Stimulated activated CD8-positive, alpha-beta memory T cell treated with anti-CD3 and anti-CD28 coated beads, Interleukin-7, amount 100 ng/mL, for 48 hours (primary cell): Measurements from ENCODE around the gene SBNO1.
"Not testable (repeated sequence)": the region's sequence is repeated elsewhere in the genome, so short reads cannot be mapped to it uniquely, and the experiment has no call there.

Experiments
- DNase-seq, 2 donors: peaks; one replicate each; pipeline ENCODE4 v3.0.0-alpha.2; 2020; ENCODE audit warnings: low read depth in 1 of 2; ENCODE audit errors: extremely low read depth in 1 of 2

SBNO1 gene

GRCh38 chr12:123389560-123390351 is 25.1 kb upstream of the SBNO1 start:
- DNase-seq = peak in 1 of 2 donors; percentile 18

GRCh38 chr12:123388951-123389559 is 24.4 kb upstream of the SBNO1 start:
- DNase-seq = no peak

- DNase-seq = peak; percentile 46 to 74
Observed at GRCh38 chr12:123388177-123388950, 23.7 kb upstream of the SBNO1 start.

DNA sequence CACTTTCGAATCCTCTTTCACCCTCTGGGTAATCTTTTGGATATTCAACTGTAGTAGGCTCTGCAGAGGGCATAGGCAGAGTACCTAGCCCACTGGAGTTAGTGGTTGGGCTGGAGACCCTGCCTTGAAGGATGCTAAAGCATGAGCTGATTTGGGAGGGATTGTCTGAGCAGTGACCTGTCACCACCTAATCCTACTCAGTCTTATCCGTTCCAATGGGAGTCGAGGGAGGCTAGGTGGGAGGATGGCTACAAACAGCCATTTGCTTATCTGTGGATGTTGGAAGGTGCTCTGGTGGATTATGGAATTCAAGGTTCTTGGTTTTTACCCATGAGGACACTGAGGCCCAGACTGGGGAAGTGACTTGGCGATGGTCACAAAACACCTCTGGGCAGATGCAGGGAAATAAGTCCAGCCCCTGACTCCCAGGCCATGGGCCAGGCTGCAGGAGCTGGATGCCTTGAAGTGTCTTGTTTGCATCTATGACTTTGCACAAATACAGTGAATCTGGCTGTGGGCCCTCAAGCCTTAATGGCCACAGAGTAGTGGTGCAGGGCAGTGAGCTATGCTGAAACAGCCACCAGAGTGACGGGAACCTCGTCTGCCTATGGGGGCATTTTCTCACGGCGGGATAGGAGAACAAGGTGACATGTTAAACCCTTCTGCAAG is 23.0 kb upstream of the SBNO1 start:
- no peak for DNase-seq

DNA sequence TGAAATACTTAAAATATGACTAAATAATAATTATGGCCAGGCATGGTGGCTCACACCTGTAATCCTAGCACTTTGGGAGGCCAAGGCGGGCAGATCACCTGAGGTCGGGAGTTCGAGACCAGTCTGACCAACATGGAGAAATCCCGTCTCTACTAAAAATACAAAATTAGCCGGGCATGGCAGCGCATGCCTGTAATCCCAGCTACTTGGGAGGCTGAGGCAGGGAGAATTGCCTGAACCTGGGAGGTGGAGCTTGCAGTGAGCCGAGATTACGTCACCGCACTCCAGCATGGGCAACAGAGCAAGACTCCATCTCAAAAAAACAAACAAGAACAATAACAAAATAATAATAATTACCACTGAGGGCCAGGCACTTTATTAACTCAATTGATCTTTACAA is 20.9 kb upstream of the SBNO1 start:
- not testable (repeated sequence) for DNase-seq

GRCh38 chr12:123384994-123385376 is 20.3 kb upstream of the SBNO1 start:
- DNase-seq = no peak

GRCh38 chr12:123384318-123384993 is 19.8 kb upstream of the SBNO1 start:
- no peak for DNase-seq

- DNase-seq = no peak
Observed at GRCh38 chr12:123382684-123383083, 18.0 kb upstream of the SBNO1 start.

DNA sequence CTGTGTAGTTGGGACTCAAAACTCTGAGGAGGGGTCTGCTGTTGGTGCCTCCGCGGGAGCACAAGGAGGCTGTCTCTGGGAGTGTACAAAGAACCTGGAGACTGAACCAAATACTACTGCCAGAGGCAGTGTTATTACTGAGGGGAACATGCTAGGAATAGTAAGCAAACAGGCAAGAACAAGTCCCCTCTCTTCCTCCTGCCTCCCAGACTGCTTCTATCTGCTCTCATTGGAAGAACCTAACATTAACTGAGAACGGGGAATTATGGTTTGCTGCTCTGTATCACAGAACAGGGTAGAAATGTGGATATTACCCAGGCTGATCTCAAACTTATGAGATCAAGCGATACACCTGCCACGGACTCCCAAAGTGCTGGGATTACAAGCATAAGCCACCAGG is 14.7 kb upstream of the SBNO1 start:
- DNase-seq = no peak

- not testable (repeated sequence) for DNase-seq
Observed at GRCh38 chr12:123372415-123372814, 7.8 kb upstream of the SBNO1 start.

DNA sequence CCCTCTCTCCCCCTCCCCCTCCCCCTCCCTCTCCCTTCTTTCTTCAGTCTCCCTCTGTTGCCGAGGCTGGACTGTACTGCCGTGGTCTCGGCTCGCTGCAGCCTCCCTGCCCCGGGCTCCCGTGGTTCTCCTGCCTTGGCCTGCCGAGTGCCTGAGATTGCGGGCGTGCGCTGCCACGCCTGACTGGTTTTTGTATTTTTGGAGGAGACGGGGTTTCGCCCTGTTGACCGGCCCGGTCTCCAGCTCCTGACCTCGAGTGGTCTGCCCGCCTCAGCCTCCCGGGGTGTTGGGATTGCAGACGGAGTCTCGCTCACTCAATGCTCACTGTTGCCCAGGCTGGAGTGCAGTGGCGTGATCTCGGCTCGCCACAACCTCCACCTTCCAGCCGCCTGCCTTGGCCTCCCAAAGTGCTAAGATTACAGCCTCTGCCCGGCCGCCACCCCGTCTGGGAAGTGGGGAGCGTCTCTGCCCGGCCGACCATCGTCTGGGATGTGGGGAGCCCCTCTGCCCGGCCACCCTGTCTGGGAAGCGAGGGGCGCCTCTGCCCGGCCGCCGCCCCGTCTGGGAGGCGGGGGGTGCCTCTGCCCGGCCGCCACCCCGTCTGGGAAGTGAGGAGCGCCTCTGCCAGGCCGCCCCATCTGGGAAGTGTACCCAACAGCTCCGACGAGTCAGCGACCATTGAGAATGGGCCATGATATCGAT is 7.2 kb upstream of the SBNO1 start:
- not testable (repeated sequence) for DNase-seq

DNA sequence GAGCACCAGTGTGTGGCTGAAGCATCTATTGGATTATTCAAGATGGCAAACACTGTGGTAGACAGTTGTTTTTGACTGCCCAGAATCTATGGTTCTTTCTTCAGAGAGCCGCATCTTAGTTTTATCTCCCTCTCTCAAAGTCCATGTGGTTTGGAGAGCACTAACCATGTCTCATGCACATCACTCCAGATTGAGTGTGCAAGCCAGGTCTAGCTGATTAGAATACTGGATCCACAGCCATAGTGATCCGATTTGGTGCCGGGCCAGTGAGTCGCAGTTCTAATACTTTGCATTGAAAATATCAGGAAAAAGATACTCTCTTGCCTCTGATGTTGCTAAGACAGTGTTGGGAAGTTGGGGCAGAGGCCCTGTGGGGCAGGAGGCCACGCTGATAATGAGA is 4.6 kb upstream of the SBNO1 start:
- no peak for DNase-seq

- DNase-seq = not testable (repeated sequence)
Observed at GRCh38 chr12:123368431-123368830, 3.8 kb upstream of the SBNO1 start.

- DNase-seq = no peak
Observed at GRCh38 chr12:123367511-123367910, 2.9 kb upstream of the SBNO1 start.

- peak; percentile 93 to 97 for DNase-seq
Observed at GRCh38 chr12:123365025-123365917, 624 bp upstream of the SBNO1 start.

GRCh38 chr12:123363740-123364531 is 711 bp downstream of the SBNO1 start:
- DNase-seq = peak in 1 of 2 donors; percentile 11

GRCh38 chr12:123363390-123363739 is 1.3 kb downstream of the SBNO1 start:
- no peak for DNase-seq

DNA sequence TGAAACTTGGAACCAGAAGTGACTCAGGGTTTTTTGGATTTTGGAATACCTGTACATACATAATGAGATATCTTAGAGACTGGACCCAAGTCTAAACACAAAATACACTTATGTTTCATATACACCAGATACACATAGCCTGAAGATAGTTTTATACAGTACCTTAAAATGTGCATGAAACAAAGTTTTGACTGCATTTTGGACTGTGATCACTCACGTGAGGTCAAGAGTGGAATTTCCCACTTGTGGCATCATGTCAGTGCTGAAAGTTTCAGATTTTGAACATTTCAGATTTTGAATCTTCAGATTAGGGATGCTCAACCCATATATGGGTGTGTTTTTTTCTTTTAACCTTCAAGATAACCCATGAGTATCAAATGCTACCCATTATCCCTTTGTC is 6.6 kb downstream of the SBNO1 start:
- no peak for DNase-seq
